WTC11 (cell line): Measurements from ENCODE around the gene CRABP2. TPM values are rescaled to one million over a fixed set of nuclear protein-coding genes. Genes with fewer than 3 reads are reported as not detected.

Experiments
- ATAC-seq: fragments of 200-7000 bp; cut with Tn5 transposase; 2 replicates; pipeline ENCODE4 v1.10.0; 2021; ENCODE audit warnings: mild to moderate bottlenecking, moderate library complexity
- CTCF ChIA-PET: fragments of 300-600 bp; sonication (Branson Sonifier 250); formaldehyde crosslinking; loops from one replicate; lab custom pipeline; 2021; ENCODE audit warnings: antibody characterized with exemption; lab: Charles Lee
- POLR2A ChIA-PET: fragments of 350-600 bp; sonication (Branson Sonifier 250); formaldehyde crosslinking; loops from one replicate; lab custom pipeline; 2021; ENCODE audit warnings: antibody characterized with exemption; lab: Charles Lee
- DNase-seq: peaks from one replicate; pipeline ENCODE4 v3.0.0; 2021; ENCODE audit warnings: low spot score
- H3K27ac Mint-ChIP-seq: 2 replicates; pipeline ENCODE4 v1.8.0; 2021; ENCODE audit warnings: mixed read lengths
- H3K27me3 Mint-ChIP-seq: 2 replicates; pipeline ENCODE4 v1.8.0; 2021; ENCODE audit warnings: low read depth, mild to moderate bottlenecking, moderate library complexity, mixed read lengths
- H3K36me3 Mint-ChIP-seq: 2 replicates; pipeline ENCODE4 v1.8.0; 2021; ENCODE audit warnings: mixed read lengths
- H3K4me1 Mint-ChIP-seq: 2 replicates; pipeline ENCODE4 v1.8.0; 2022; ENCODE audit warnings: mixed read lengths
- H3K4me3 Mint-ChIP-seq: 2 replicates; pipeline ENCODE4 v1.8.0; 2021; ENCODE audit warnings: mild to moderate bottlenecking, moderate library complexity, mixed read lengths
- H3K9me3 Mint-ChIP-seq: 2 replicates; pipeline ENCODE4 v1.8.0; 2021; ENCODE audit warnings: mixed read lengths
- AR ChIP-seq: fragments of 250-450 bp; sonication (Bioruptor Pico); IDR thresholded peaks from 2 replicates; pipeline ENCODE4 v1.9.0; 2021; ENCODE audit warnings: mild to moderate bottlenecking
- ARID4B ChIP-seq: sonication (generic); formaldehyde crosslinking; IDR thresholded peaks from 2 replicates; pipeline ENCODE4 v1.8.0; 2023; ENCODE audit warnings: missing genetic modification reagents, mild to moderate bottlenecking, borderline replicate concordance
- CREB1 ChIP-seq: sonication (generic); formaldehyde crosslinking; IDR thresholded peaks from 2 replicates; pipeline ENCODE4 v1.8.0; 2023; ENCODE audit warnings: mild to moderate bottlenecking, missing genetic modification reagents
- CREM ChIP-seq: sonication (generic); formaldehyde crosslinking; IDR thresholded peaks from 2 replicates; pipeline ENCODE4 v1.8.1; 2022; ENCODE audit warnings: mild to moderate bottlenecking, missing genetic modification reagents, moderate library complexity
- E2F1 ChIP-seq: sonication (generic); formaldehyde crosslinking; IDR thresholded peaks from 2 replicates; pipeline ENCODE4 v1.8.0; 2022; ENCODE audit warnings: mild to moderate bottlenecking, missing genetic modification reagents
- EMX1 ChIP-seq: fragments of 250-450 bp; sonication (Bioruptor Pico); IDR thresholded peaks from 2 replicates; pipeline ENCODE4 v1.8.0; 2021; ENCODE audit warnings: mild to moderate bottlenecking
- ETV6 ChIP-seq: sonication (generic); formaldehyde crosslinking; IDR thresholded peaks from 2 replicates; pipeline ENCODE4 v1.8.1; 2022; ENCODE audit warnings: mild to moderate bottlenecking, missing genetic modification reagents
- FOXK1 ChIP-seq: sonication (generic); formaldehyde crosslinking; IDR thresholded peaks from 2 replicates; pipeline ENCODE4 v1.8.0; 2022; ENCODE audit warnings: mild to moderate bottlenecking, moderate library complexity, missing genetic modification reagents
- FOXP1 ChIP-seq: sonication (generic); formaldehyde crosslinking; IDR thresholded peaks from 2 replicates; pipeline ENCODE4 v1.8.0; 2022; ENCODE audit warnings: missing genetic modification reagents, mild to moderate bottlenecking, moderate library complexity, borderline replicate concordance
- KAT7 ChIP-seq: sonication (generic); formaldehyde crosslinking; IDR thresholded peaks from 2 replicates; pipeline ENCODE4 v1.8.1; 2023; ENCODE audit warnings: missing genetic modification reagents, mild to moderate bottlenecking, borderline replicate concordance
- NR2C2 ChIP-seq: sonication (generic); formaldehyde crosslinking; IDR thresholded peaks from 2 replicates; pipeline ENCODE4 v1.8.0; 2022; ENCODE audit warnings: mild to moderate bottlenecking, missing genetic modification reagents
- OVOL2 ChIP-seq: fragments of 250-450 bp; sonication (Bioruptor Pico); IDR thresholded peaks from 2 replicates; pipeline ENCODE4 v1.9.0; 2021; ENCODE audit warnings: mild to moderate bottlenecking, borderline replicate concordance
- RORB ChIP-seq: fragments of 250-450 bp; sonication (Bioruptor Pico); IDR thresholded peaks from 2 replicates; pipeline ENCODE4 v1.9.0; 2021; ENCODE audit warnings: mild to moderate bottlenecking
- TCF7 ChIP-seq: sonication (generic); formaldehyde crosslinking; IDR thresholded peaks from 2 replicates; pipeline ENCODE4 v1.8.0; 2022; ENCODE audit warnings: mild to moderate bottlenecking, low read depth, missing genetic modification reagents, moderate library complexity
- TEAD1 ChIP-seq: sonication (generic); formaldehyde crosslinking; IDR thresholded peaks from 2 replicates; pipeline ENCODE4 v1.8.0; 2022; ENCODE audit warnings: mild to moderate bottlenecking, missing genetic modification reagents
- TP53 ChIP-seq: sonication (generic); formaldehyde crosslinking; IDR thresholded peaks from 2 replicates; pipeline ENCODE4 v1.8.1; 2023; ENCODE audit warnings: mild to moderate bottlenecking, missing genetic modification reagents
- ZBTB21 ChIP-seq: sonication (generic); formaldehyde crosslinking; IDR thresholded peaks from 2 replicates; pipeline ENCODE4 v1.8.1; 2023; ENCODE audit warnings: mild to moderate bottlenecking, missing genetic modification reagents, borderline replicate concordance
- ZNF138 ChIP-seq: sonication (generic); formaldehyde crosslinking; conservative IDR thresholded peaks from 2 replicates; pipeline ENCODE4 v1.8.1; 2022; ENCODE audit warnings: mild to moderate bottlenecking, moderate library complexity, missing genetic modification reagents
- ZNF423 ChIP-seq: fragments of 250-450 bp; sonication (Bioruptor Pico); IDR thresholded peaks from 2 replicates; pipeline ENCODE4 v2.1.2; 2022; ENCODE audit warnings: mild to moderate bottlenecking, moderate library complexity
- total RNA-seq: library from RNA; stranded (reverse); gene quantifications from 3 replicates; pipeline ENCODE4 v1.2.3, GENCODE V29; 2021
- TF ChIP-seq, protein P1 (sequence below): sonication (generic); formaldehyde crosslinking; IDR thresholded peaks from 2 replicates; pipeline ENCODE4 v1.8.1; 2023; ENCODE audit warnings: mild to moderate bottlenecking, moderate library complexity, missing genetic modification reagents

CRABP2 gene
- total RNA-seq, 1 experiment from 2014 or later: 135 TPM

GRCh38 chr1:156708218-156708661 lies 2.9 kb upstream of the CRABP2 start:
- H3K4me1 Mint-ChIP-seq: peaks cover 69% of the 10 kb centered on the region
- ATAC-seq: peak; percentile 33

More at GRCh38 chr1:156708218-156708661, 2.9 kb upstream of the CRABP2 start:
- TF ChIP-seq NR2C2: no peak
- TF ChIP-seq CREM: no peak
- TF ChIP-seq ZBTB21 (CRISPR knock-in tag): no peak
- TF ChIP-seq E2F1 (CRISPR knock-in tag): no peak
- no peak for TF ChIP-seq RORB (CRISPR knock-in tag)
- no peak for TF ChIP-seq KAT7 (CRISPR knock-in tag)
- TF ChIP-seq EMX1 (CRISPR knock-in tag): no peak
- TF ChIP-seq, protein P1, sequence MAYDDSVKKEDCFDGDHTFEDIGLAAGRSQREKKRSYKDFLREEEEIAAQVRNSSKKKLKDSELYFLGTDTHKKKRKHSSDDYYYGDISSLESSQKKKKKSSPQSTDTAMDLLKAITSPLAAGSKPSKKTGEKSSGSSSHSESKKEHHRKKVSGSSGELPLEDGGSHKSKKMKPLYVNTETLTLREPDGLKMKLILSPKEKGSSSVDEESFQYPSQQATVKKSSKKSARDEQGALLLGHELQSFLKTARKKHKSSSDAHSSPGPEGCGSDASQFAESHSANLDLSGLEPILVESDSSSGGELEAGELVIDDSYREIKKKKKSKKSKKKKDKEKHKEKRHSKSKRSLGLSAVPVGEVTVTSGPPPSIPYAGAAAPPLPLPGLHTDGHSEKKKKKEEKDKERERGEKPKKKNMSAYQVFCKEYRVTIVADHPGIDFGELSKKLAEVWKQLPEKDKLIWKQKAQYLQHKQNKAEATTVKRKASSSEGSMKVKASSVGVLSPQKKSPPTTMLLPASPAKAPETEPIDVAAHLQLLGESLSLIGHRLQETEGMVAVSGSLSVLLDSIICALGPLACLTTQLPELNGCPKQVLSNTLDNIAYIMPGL: no peak
- TF ChIP-seq CREB1 (CRISPR knock-in tag): no peak
- peak; percentile 49; the same call in 1 of the 2 replicates for TF ChIP-seq FOXP1 (CRISPR knock-in tag)
- no peak for TF ChIP-seq OVOL2 (CRISPR knock-in tag)
- no peak for TF ChIP-seq ETV6 (CRISPR knock-in tag)
- TF ChIP-seq FOXK1 (CRISPR knock-in tag): peak; percentile 28; the same call in 1 of the 2 replicates
- TF ChIP-seq AR (CRISPR knock-in tag): no peak
- no peak for TF ChIP-seq TEAD1 (CRISPR knock-in tag)
- no peak for TF ChIP-seq TP53 (CRISPR knock-in tag)
- TF ChIP-seq TCF7 (CRISPR knock-in tag): no peak
- TF ChIP-seq ZNF423 (CRISPR knock-in tag): 0 out of 2 replicates have a peak, but pooled peaks have one; percentile 7
- no peak for TF ChIP-seq ARID4B (CRISPR knock-in tag)
- TF ChIP-seq ZNF138: no peak
- ChIA-PET CTCF (interaction anchor here (0.6 to 25.2 kb wide), 15 partner anchors 9 to 366 kb away, joined by 3 to 1553 read pairs (median 4); partner anchors contain the start of genes HAPLN2, INSRR, ISG20L2 and METTL25B), POLR2A (interaction anchor here (0.9 to 5.4 kb wide), 8 partner anchors 13 to 43 kb away, joined by 3 to 195 read pairs (median 8); partner anchors contain the start of genes HDGF, ISG20L2, METTL25B and NES)
- Mint-ChIP-seq H3K27me3 (peaks cover 21% of the 10 kb centered on the region), H3K9me3 (no peaks in the 10 kb centered on the region), H3K36me3 (0 out of 2 replicates have a peak, but pooled peaks cover under 1% of the 10 kb centered on the region), H3K27ac (peak overlapping the region; percentile 92), H3K4me3 (peak overlapping the region; percentile 84)
- DNase-seq: peak; percentile 69
